Measurements from ENCODE around the gene PTTG1IP2.
"Not testable (repeated sequence)": the region's sequence is repeated elsewhere in the genome, so short reads cannot be mapped to it uniquely, and the experiment has no call there.

PTTG1IP2 gene

GRCh38 chr7:90469554-90469953, at the start of gene PTTG1IP2:
PTTG1IP2 (plus strand) TSS chr7:90469639; CDS start chr7:90469787, 148 bp downstream.
- no peak for DNase-seq

GRCh38 chr7:90421651-90422050, 47.8 kb upstream of the PTTG1IP2 start:
- no peak for DNase-seq

GRCh38 chr7:90424720-90425119, 44.7 kb upstream of the PTTG1IP2 start:
- no peak for DNase-seq

GRCh38 chr7:90425376-90425775, 44.1 kb upstream of the PTTG1IP2 start:
- DNase-seq = no peak

- DNase-seq = no peak
Observed at GRCh38 chr7:90430614-90431460, 38.6 kb upstream of the PTTG1IP2 start.

- DNase-seq = no peak
Observed at GRCh38 chr7:90432752-90433151, 36.7 kb upstream of the PTTG1IP2 start.

GRCh38 chr7:90433221-90433620, 36.2 kb upstream of the PTTG1IP2 start:
- no peak for DNase-seq

GRCh38 chr7:90445633-90446032, 23.8 kb upstream of the PTTG1IP2 start:
- no peak for DNase-seq

GRCh38 chr7:90446137-90446899, 23.1 kb upstream of the PTTG1IP2 start:
- no peak for DNase-seq

- no peak for DNase-seq
Observed at GRCh38 chr7:90453259-90453891, 16.1 kb upstream of the PTTG1IP2 start.

- no peak for DNase-seq
Observed at GRCh38 chr7:90453931-90454330, 15.5 kb upstream of the PTTG1IP2 start.

- peak; percentile 87 for DNase-seq
Observed at GRCh38 chr7:90455163-90456030, 14.0 kb upstream of the PTTG1IP2 start.

GRCh38 chr7:90458104-90458503, 11.3 kb upstream of the PTTG1IP2 start:
- no peak for DNase-seq

- no peak for DNase-seq
Observed at GRCh38 chr7:90459888-90460287, 9.6 kb upstream of the PTTG1IP2 start.

- no peak for DNase-seq
Observed at GRCh38 chr7:90461219-90461618, 8.2 kb upstream of the PTTG1IP2 start.

GRCh38 chr7:90463151-90463628, 6.2 kb upstream of the PTTG1IP2 start:
- DNase-seq = not testable (repeated sequence)

GRCh38 chr7:90465816-90466215, 3.6 kb upstream of the PTTG1IP2 start:
- DNase-seq = no peak

- DNase-seq = no peak
Observed at GRCh38 chr7:90472805-90473540, 3.5 kb downstream of the PTTG1IP2 start.

GRCh38 chr7:90473814-90474213, 4.4 kb downstream of the PTTG1IP2 start:
- no peak for DNase-seq

GRCh38 chr7:90474284-90475210, 5.1 kb downstream of the PTTG1IP2 start:
- no peak for DNase-seq

GRCh38 chr7:90483251-90483650, 13.8 kb downstream of the PTTG1IP2 start:
- DNase-seq = no peak

Data from NCI-H1092 treated with DMSO at 0.1 percent for 48 hours (cell line).